Measurements from ENCODE around the gene PRPS1. TPM values are rescaled to one million over a fixed set of nuclear protein-coding genes. Genes with fewer than 3 reads are reported as not detected.

PRPS1 gene
- polyA plus RNA-seq, 1 donor, result 52.4 TPM

Other genes with a start within 250 kb of the PRPS1 start
- 0.50 TPM for gene FRMPD3, start 178.9 kb upstream of the PRPS1 start, polyA plus RNA-seq (ENCODE audit: insufficient read length)
- 107 TPM for gene TSC22D3, start 147.3 kb downstream of the PRPS1 start, polyA plus RNA-seq (ENCODE audit: insufficient read length)
- gene NCBP2L, start 149.2 kb downstream of the PRPS1 start, polyA plus RNA-seq (ENCODE audit: insufficient read length), result not detected
- gene MID2, start 197.4 kb downstream of the PRPS1 start, polyA plus RNA-seq (ENCODE audit: insufficient read length), result 11.6 TPM